NOMO-1 treated with DMSO at 0.1 percent for 48 hours (cell line): ENCODE results near the gene KCNN3.
"Not testable (repeated sequence)": the region's sequence is repeated elsewhere in the genome, so short reads cannot be mapped to it uniquely, and the experiment has no call there.

Source experiments
- DNase-seq: peaks from one replicate; lab custom pipeline; 2025; ENCODE audit not compliant: unreplicated experiment; lab: John Stamatoyannopoulos, UW

KCNN3 gene

DNA sequence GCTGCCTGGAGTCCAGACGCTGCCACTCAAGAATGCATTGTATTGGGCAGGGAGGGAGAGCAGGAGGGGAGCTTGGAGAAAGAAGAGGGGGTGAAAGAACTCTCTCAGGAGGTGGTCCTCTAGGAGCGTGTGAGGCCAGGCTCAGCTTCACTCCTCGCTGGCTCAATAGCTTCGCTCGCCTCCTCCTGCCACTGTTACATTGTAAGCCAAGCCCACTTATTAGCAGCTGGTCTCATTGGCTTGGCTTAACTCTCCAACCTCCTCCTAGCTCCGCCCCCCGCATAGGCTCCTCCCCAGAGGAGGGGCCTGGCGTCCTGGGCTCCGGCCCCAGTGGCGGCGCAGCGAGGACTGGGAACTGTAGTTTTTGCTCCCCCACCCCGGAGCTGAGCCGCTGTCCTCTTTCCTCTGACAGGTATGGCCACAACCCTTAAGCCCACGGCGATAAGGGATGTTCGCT, at the start of gene KCNN3:
KCNN3 (minus strand) TSS at position 167 of the 457 bp plus-strand sequence. CDS start 317 bp downstream, outside the sequence.
- DNase-seq = peak; percentile 84

DNA sequence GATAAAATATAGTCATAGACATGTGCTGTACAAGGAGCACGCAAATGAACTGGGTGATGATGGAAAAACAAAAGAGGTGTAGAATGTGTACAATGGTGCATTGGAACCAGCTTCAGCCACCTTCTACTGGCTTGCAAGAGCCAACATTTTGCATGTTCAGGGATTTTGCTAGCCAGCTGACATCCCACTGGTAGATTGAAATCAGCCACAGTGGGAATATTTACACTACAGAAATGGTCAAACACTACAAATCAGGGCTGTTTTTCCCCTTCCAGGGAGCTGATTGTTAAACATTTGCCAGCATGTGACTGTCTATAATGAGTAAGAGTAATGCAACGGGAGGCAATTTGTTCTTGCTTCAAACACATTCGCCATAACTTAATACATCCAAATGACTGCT, 43.2 kb upstream of the KCNN3 start:
- DNase-seq = no peak

DNA sequence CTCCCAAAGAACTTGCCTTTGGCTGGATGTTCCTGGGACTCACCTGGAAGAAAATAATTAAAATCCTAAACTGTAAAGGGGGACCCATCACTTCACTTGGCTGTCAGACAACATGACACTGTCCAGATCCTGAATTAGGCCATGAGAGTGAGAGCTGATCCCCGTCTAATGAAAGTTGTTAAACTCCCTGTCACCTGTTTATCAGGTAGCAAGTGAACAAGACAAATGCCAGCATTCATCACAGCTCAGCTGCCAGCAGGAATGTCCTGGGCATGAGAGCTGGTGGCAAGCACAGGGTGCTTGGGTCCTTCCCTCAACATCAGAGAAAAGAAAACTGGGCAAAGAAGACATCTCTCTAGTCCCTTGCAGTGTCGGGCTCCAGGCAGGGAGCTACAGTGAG, 42.7 kb upstream of the KCNN3 start:
- DNase-seq = no peak

DNA sequence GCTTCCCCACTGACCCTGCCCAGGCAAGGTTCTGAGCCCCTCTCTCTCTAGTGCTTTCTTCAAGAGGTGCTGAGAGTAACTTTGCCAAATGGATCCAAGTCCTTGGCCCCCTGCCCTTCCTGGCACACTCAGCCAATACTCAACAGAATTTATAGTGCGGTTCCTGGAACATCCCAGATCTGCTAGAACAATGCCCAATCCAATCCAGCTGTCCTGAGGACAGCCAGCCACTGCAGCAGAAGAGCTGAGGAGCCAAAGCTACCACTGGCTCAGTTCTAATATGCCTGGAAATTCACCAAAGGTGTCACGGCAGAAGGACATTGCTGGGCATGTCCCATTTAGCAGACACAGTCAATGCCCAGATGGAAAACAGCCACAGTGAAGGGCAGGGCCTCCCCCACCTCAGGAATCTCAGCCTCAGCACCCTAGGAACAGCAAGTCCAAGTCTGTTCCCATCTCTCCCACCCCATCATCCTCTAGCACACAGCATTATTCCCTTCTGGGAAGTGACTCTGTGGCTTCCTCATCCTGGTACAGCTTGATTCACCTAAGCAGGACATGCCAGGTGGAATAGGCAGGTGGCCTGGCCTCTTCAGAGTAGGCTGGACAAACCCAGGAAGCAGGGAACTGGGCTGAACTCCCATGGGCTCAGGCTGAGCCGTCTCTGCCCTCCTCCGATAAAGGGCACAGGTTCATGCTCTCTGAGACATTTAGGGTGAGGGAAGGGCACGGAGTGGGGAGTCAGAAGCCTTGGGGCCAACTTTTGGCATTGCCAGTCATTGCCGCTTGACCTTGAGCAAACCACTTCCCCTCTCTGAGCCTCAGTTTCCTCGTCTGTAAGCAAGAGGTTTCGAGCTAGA, 41.8 kb upstream of the KCNN3 start:
- no peak for DNase-seq

DNA sequence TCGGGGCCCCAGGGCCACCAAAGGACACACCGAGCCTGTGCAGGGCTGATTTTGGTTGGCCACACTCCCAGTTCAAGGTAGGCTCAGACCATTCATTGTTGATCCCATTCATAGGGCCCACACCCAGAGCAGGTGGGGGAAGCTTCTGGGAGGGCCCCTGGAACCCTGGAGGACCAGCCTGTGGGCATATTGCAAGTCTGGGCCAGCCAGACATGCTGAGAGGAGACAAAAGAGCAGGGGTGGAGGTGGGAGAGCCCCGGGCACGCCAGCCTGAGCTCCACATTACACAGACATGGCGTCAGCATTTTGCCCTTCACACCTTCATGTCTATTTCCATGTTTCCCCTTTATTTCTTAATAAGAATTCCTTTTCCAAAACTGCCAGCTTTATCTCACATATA, 40.8 kb upstream of the KCNN3 start:
- no peak for DNase-seq

DNA sequence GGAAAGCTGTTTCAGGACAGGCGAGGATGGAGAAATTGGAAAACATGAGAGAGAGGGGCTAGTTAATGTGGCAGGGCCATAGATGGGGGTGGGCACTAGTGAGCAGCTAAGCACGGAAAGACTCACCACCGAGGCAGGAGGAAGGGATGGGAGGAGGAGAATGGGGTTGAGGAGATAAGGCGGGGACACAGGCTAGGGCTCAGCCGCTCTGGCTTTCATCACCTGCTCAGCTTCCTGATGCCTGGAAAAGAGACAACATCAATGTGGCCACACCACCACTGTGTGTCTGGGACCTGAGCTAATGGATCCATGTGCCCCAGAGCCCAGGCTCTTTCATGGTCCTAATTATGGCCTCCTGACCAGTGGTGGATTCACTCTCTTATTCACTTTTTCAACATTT, 38.9 kb upstream of the KCNN3 start:
- no peak for DNase-seq

DNA sequence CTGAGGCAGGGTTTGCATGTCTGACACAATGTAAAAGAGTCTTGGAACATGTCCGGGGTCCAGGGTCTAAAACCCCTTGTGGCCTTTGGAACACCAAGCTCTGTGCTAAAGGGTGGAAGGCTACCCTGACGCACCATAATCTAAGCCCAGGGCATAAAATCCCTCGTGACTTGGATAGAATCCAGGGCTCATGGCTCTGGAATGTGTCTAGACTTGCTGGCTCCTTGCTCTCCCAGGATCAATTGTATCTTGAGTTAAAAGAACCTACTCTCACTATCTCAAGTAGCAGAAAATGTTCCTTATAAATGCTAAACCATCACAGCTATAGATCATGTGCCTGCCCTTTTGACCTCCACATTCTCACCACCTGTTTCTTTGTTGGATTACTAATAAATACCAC, 38.0 kb upstream of the KCNN3 start:
- not testable (repeated sequence) for DNase-seq

DNA sequence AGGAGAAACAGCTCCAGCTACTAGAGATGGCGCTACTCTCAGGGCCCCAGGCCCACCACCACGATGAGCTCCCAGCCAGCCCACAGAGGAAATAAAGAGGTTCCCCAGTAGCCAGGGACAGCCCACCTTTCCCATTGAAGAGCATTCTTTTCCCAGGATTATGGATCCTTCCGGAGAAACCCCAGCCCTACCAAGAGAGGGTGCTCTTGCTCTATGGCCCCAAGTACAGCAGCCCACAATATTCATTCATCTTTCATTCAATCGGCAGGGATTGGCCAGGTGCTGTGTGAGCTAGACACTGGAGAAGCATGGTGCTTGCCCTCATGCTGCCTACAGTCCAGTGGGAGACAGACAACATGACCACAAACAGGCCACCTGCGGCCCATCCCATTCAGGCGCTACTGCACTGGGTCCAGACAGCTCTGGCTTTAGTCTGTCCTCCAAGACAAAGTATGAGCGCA, 36.6 kb upstream of the KCNN3 start:
- no peak for DNase-seq

DNA sequence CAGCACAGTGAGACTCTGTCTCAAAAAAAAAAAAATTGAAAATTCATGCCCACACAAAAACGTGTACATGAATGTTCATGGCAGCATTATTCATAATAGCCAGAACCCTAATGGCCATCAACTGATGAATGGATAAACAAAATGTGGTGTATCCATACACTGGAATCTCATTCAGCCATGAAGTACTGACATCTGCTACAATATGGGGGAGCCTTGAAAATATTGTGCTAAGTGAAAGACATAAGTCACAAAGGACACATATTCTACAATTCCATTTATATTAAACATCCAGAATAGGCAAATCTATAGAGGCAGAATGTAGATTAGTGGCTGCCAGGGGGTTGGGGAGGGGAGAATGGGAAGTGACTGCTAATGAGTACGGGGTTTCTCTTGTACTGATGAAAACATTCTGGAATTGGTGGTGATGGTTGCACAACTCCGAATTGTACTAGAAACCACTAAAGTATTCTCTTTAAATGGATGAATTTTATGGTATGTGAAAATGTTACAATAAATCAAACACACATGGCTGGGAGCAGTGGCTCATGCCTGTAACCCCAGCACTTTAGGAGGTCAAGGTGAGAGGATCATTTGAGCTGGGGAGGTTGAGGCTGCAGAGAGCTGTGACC, 33.0 kb upstream of the KCNN3 start:
- DNase-seq = no peak

DNA sequence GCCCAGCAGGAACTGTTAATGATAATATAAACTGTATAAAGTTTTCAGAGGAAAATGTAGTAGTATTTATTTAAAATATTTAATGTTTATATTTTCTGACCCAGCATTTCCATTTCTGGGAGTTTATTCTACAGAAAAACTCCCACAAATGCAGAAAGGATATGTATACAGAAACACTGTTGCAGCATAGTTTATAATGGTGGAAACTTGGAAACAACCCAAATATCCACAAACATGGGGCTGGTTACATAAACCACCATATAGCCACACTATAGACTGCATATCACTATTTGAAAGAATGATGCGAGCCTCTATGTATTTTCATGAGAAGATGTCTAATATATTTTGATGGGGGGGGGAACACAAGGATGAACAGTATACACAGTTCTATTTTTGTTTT, 31.5 kb upstream of the KCNN3 start:
- DNase-seq = no peak

DNA sequence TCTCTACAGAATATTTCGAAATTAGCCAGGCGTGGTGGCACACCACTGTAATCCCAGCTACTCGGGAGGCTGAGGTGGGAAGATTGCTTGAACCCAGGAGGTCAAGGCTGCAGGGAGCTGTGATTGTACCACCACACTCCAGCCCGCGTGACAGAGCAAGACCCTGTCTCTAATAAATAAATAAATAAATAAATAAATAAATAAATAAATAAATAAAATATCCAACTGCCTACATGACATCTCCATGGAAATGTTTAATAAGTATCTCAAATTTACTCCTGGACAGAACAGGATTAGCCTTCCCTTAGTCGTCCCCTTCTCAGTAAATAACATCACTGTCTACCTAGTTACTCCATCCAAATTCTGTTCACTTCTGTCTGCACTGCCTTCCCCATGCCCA, 29.0 kb upstream of the KCNN3 start:
- no peak for DNase-seq

DNA sequence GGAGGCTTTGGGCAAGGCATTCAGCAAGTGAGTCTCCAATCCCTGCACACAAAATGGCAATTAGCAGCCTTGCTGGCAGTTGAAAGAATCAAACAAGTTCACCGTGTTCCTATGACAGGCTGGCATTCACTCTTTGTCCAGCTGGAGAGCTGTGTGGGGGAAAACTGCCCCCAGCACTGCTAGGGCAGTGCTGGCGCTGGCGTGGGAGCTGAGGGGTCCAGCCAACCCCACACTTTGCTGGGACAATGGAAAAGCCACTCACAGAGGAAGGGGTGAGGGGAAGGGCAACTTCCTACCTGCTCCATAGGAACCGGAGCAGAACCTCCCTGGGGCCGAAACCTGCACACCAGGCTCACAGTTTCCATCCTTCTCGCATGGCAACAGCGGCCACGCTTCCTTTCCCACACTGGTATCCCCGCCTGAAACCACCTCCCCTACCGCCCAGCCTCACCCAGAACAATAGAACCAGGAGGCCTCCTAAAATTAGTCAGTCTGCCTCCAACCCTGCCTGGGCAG, 26.7 kb upstream of the KCNN3 start:
- DNase-seq = no peak

DNA sequence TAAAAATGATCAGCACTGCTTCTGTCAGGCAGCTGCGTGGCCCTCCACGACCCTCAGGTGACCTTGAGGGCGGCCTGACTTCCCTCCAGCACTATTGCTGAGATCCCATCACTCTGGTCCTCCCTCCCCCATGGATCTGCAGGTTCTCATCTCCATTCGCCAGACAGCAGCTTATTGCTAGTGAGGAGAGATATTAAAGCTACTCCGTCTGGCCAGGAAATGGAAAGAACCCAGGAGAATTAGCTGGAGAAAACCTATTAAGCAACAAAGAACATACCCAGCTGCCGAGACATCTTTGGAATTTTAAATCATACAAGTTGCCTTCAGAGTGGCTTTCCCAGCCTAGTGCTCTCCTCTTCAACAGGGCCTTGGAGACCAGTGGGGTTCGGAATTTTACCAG, 25.7 kb upstream of the KCNN3 start:
- no peak for DNase-seq

DNA sequence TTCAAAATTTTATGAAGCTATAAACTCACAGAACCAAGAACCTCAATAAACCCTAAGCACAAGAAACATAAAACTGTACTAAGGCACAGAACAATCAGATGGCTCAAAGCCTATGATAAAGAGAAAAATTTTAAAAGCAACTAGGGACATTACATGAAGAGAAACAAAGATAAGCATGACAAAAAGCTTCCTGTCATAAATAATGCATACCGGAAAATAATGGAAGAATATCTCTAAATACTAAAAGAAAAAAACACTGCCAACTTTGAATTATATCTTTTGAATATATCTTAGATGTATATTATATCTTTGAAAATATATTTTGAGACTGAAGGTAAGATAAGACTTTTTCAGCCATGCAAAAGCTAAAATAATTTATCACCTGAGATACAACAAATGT, 21.4 kb upstream of the KCNN3 start:
- DNase-seq = no peak

DNA sequence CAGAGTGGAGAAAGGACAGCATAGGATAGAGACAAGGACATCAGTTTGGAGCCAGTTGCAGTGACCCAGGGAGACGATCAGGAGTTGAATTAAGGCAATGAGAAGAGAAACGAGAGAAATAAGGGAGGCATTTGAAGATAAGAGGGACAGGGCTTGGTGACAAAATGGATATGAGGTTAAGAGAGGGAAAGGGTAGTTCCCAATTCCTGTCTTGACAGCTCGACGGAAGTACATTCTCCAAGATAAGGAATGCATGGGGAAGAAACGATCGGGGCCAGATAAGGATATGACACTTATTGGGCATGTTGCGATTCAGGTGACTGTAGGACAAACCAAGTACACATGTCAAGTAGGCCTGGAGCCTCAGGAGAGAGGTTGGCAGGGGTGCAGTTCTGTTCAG, 18.7 kb upstream of the KCNN3 start:
- DNase-seq = no peak

DNA sequence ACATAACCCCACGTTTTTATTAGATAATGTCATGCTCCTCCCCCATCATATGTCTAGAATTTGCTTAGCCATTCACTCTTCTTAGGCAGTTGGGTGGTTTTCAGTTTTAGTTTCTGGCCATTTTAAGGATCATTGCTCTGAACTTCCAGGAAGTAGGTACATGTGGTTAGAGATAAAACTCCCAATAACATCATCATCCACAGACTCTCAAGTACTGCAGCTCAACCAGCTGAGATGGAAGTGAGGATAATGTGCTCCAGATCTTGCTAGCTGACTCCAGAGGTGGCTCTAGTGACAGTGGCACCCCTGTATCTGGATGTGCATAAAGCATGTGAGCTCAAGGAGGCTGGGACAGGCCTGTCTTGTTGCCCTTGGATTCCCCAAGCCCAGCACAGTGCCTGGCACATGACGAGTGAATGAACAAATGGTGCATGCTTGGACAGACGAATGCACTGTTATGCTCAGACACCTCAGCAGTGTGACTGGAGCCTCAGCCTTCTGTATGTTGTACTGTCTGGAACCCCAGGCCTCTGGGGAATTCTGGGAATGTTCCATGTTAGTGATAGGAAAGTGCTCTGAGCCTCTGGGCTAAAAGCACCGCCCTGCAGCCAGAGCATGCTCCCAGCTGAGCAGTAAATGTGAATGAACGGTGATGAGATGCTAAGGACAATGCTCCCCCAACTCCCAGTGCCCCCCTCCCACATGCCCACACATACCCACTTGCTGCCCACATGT, 16.4 kb upstream of the KCNN3 start:
- no peak for DNase-seq

DNA sequence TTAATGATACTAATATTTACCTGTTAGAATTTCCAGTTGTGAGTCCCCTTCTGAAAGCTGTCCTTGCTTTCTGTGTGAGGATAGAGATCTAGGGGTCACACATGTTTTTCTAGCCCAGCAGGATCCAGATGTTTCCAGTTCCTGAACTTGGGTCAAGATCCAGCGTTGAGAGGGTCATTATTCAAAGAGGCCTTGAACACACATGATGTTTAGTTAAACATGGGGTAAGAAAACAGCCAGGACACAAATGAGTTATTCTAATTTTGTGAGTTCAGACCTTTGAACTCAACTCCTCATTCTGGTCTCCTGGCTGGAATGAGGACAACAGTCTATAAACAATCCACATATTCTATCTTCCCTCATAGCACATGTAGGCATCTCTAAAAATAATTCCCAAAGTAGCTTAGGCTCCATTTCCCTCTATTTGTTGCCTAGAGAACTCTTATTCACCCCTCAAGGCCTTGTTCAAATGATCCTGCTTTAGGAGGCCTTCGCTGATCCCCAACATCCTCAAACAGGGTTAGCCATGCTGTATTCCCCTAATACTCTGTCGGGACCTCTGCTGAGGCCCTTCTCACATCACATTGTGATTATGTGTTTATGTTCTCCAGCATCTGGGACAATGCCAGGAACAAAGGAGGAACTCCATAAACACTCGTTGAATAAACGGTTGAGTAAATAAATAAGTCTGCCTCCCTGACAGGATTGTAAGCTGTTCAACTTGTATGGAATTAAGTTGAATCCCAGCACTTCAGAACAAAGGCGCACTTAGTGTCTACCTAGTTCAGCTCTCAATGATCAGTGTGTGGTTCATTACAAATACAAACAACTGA, 15.0 kb upstream of the KCNN3 start:
- DNase-seq = no peak

DNA sequence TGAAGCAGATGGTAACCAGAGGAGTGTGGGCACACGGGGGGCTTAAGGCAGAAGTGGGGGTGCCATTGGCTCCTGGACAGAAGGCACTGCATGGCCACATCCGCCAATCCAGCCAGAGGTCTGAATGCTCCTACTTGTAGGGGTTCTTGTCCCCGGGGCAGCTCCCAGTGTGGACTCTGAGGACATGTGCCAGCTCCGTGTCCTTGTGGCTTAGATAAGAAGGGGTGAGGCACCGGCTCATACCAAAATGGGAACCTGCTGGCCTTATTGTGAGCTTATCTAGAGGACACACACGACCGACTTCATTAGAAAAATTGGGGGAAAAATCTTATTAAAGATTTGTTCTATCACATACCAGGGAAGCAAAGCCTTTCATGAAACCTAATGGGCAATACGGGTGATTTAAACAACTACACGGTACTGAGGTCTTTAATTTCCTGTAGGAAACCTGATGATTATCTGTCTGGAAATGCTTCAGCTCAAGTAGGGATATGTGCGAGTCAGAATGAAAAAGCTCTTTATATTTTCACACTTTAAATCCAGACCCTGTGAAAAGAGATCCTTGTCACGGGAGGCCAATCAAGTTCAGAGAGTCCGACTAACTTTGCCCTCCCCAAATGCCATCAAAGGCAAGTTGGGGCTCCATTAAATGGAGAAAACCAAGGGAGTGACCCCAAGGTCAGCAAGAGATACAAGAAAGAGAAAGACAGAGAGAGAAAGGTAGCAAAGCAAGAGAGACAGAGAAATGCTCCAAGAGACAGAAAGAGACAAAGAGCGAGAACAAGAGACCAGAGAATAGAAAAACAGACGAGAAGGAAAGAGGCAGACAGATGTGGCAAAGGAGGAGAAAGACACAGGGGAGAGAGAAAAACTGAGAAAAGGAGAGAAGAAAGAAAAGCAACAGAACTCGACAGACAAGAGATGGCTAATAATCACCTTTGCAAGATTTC, 14.1 kb upstream of the KCNN3 start:
- no peak for DNase-seq

DNA sequence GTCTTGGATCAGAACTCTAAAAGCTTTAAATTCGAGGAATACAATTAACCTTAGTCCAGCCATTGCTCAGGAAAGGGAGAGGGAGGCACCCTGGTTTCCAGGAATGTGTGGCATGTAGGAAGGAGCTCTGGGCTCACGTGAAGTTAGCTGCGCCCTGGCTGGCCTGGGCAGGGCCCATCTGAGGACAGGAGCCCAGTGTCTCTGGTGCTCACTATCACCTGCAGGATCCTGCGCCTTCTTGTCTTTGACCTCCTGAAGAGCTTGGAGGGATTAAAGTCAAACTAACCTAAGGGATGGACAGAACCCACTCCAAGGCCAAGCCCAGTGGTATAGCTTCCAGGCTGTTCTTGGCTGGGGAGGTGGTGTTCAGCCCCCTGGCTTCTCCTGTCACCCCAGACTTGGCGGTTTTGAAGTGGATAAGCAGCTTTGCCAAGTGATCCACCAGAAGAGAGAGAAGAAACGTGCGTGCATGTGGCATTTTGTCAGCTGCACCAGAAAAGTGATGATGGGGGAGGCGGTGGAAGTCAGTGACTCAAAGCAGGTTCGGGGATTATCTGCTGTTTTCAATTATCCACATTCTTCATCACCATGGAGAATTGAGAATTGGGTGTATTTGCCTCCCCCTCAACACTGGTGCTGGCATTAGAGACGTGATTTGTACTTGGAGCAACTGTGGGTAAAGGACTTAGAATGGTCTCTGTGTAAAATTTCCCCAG, 11.9 kb upstream of the KCNN3 start:
- DNase-seq = no peak
